ENCODE results near the gene ABR.
"Not testable (repeated sequence)": the region's sequence is repeated elsewhere in the genome, so short reads cannot be mapped to it uniquely, and the experiment has no call there.

The ABR gene

DNA sequence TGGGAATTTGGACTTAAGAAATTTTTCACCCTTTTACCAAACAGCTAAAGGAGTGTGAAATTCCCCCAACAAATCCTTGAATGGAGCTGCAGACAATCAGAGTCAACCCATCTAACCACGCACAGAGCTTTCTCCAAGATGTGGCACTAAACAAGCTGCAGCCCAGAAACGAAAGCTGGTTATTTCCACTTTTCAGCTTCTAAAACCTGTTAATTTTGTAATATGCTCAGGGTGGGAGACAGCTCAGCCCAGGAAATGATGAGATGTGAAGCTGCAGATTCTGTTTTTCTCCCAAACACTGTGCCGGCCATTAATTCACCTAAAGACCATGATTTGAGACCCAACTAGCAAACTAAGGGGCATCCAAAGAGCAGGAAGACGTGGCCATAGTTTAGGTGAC is 33.2 kb upstream of the ABR start:
- Mint-ChIP-seq H3K27ac (no peak overlapping the region), H3K27me3 (ENCODE audit: low read depth) (peaks cover 6% of the 10 kb centered on the region), H3K9me3 (no peaks in the 10 kb centered on the region), H3K4me3 (no peak overlapping the region), H3K4me1 (ENCODE audit: low read depth) (no peaks in the 10 kb centered on the region), H3K36me3 (ENCODE audit: low read depth) (no peaks in the 10 kb centered on the region)
- no peak for DNase-seq (ENCODE audit: low spot score)

- Mint-ChIP-seq H3K27me3 (ENCODE audit: low read depth) (peaks cover 6% of the 10 kb centered on the region), H3K9me3 (no peaks in the 10 kb centered on the region), H3K27ac (no peak overlapping the region), H3K36me3 (ENCODE audit: low read depth) (no peaks in the 10 kb centered on the region), H3K4me1 (ENCODE audit: low read depth) (peaks cover 3% of the 10 kb centered on the region), H3K4me3 (no peak overlapping the region)
- DNase-seq (ENCODE audit: low spot score) = no peak
These were observed 31.5 kb upstream of the ABR start for GRCh38 chr17:1211287-1211686.

DNA sequence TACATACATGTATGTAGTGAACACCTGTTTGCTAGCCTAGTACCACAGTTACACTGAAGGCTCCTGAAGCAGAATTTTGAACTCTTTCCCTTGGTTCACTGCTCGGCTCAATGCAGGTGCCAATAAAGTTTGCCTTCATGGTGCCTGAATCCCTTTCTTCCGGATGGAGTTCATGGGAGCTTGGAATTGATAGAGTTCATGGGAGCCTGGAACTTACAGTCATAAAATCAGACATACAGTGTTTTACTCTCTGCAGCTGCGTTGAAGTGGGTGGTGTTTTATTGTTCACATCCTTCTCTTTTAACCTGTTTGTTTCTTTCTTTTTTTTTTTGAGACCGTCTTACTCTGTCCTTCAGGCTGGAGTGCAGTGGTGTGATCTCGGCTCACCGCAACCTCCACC is 29.2 kb upstream of the ABR start:
- H3K27me3 Mint-ChIP-seq (ENCODE audit: low read depth) = peaks cover 6% of the 10 kb centered on the region
- H3K9me3 Mint-ChIP-seq = no peaks in the 10 kb centered on the region
- no peak overlapping the region for H3K4me3 Mint-ChIP-seq
- H3K36me3 Mint-ChIP-seq (ENCODE audit: low read depth) = no peaks in the 10 kb centered on the region
- no peak overlapping the region for H3K27ac Mint-ChIP-seq
- H3K4me1 Mint-ChIP-seq (ENCODE audit: low read depth) = peaks cover 3% of the 10 kb centered on the region
- DNase-seq (ENCODE audit: low spot score) = no peak

GRCh38 chr17:1206026-1206777 is 26.4 kb upstream of the ABR start:
- peaks cover 11% of the 10 kb centered on the region for H3K4me1 Mint-ChIP-seq (ENCODE audit: low read depth)
- H3K4me3 Mint-ChIP-seq = no peak overlapping the region
- H3K27ac Mint-ChIP-seq = no peak overlapping the region
- no peaks in the 10 kb centered on the region for H3K9me3 Mint-ChIP-seq
- H3K27me3 Mint-ChIP-seq (ENCODE audit: low read depth) = peaks cover 2% of the 10 kb centered on the region
- H3K36me3 Mint-ChIP-seq (ENCODE audit: low read depth) = no peaks in the 10 kb centered on the region
- no peak for DNase-seq (ENCODE audit: low spot score)

- peaks cover 27% of the 10 kb centered on the region for H3K4me1 Mint-ChIP-seq (ENCODE audit: low read depth)
- H3K27ac Mint-ChIP-seq = no peak overlapping the region
- no peak for DNase-seq (ENCODE audit: low spot score)
- H3K36me3 Mint-ChIP-seq (ENCODE audit: low read depth) = no peaks in the 10 kb centered on the region
- H3K27me3 Mint-ChIP-seq (ENCODE audit: low read depth) = no peaks in the 10 kb centered on the region
- H3K4me3 Mint-ChIP-seq = peak overlapping the region; percentile 32
- H3K9me3 Mint-ChIP-seq = no peaks in the 10 kb centered on the region
These were observed 24.1 kb upstream of the ABR start for GRCh38 chr17:1203967-1204291.

DNA sequence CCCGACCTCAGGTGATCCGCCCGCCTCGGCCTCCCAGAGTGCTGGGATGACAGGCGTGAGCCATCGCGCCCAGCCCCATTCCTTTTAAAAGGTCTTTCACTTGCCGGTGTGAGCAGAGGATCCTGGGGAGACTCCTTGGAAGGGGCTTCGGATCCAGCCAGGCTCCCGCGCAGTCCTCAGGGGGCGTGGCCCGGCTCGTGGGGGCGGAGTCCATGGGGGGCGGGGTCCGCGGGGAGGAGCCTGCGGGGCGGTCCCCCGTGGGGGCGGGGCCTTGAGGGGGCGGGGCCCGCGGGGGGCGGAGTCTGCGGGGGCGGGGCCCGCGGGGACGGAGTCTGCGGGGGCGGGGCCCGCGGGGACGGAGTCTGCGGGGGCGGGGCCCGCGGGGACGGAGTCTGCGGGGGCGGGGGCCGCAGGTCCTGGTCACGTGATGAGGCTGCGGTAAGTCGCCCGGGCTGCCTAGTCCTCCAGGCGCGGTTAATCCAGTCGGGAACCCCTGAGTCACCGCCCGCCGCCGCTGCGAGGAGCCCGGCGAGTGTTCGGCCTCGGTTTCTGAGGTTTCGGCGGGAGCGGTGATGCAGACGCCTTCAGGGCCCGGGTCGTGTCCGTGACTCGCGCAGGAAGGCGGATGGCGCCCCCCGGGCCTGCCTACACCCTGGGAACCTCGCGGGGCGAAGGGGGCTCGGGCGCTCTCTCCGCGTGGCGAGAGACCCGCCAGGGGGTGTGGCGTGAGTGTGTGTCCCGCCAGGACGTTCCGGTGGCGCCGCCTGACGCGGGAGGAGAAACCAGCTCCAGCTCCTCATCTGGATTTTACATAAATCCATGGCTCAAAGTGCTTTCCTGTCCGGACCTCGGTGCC is 23.6 kb upstream of the ABR start:
- no peaks in the 10 kb centered on the region for H3K9me3 Mint-ChIP-seq
- no peak overlapping the region for H3K4me3 Mint-ChIP-seq
- DNase-seq (ENCODE audit: low spot score) = peak; percentile 54
- H3K36me3 Mint-ChIP-seq (ENCODE audit: low read depth) = no peaks in the 10 kb centered on the region
- no peak overlapping the region for H3K27ac Mint-ChIP-seq
- peaks cover 28% of the 10 kb centered on the region for H3K4me1 Mint-ChIP-seq (ENCODE audit: low read depth)
- no peaks in the 10 kb centered on the region for H3K27me3 Mint-ChIP-seq (ENCODE audit: low read depth)

GRCh38 chr17:1202291-1202690 is 22.5 kb upstream of the ABR start:
- no peak overlapping the region for H3K27ac Mint-ChIP-seq
- no peaks in the 10 kb centered on the region for H3K36me3 Mint-ChIP-seq (ENCODE audit: low read depth)
- H3K9me3 Mint-ChIP-seq = no peaks in the 10 kb centered on the region
- no peak for DNase-seq (ENCODE audit: low spot score)
- H3K4me3 Mint-ChIP-seq = no peak overlapping the region
- peaks cover 38% of the 10 kb centered on the region for H3K4me1 Mint-ChIP-seq (ENCODE audit: low read depth)
- no peaks in the 10 kb centered on the region for H3K27me3 Mint-ChIP-seq (ENCODE audit: low read depth)

DNA sequence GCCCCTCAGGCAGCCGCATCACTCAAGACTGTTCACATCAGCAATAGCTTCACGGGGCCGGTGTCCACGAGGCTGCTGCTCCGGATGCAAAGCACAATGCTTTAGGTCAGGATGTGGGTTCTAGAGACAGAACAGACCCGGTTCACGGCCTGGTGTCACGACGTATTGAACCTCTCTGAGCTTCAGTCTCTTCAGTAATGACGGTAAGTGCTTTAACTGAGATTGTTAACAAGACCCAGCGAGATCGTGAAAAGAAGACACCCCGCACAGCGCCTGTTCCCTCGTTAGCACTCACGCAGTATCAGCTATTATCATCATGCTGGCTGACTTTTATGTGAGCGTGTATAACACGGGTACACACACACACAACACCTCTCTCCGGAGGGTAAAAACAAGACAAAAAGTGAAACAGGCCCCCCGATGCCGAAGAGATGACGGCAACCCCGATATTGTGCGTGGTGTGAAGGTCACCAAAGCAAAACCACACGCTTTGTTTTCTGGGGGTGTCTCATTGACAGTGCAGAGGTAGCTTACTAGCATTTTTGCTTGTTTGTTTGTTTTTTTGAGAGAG is 21.4 kb upstream of the ABR start:
- H3K27me3 Mint-ChIP-seq (ENCODE audit: low read depth) = no peaks in the 10 kb centered on the region
- no peaks in the 10 kb centered on the region for H3K9me3 Mint-ChIP-seq
- no peaks in the 10 kb centered on the region for H3K36me3 Mint-ChIP-seq (ENCODE audit: low read depth)
- H3K4me1 Mint-ChIP-seq (ENCODE audit: low read depth) = peaks cover 38% of the 10 kb centered on the region
- H3K27ac Mint-ChIP-seq = peak overlapping the region; percentile 73
- DNase-seq (ENCODE audit: low spot score) = peak; percentile 27
- peak overlapping the region; percentile 60 for H3K4me3 Mint-ChIP-seq

DNA sequence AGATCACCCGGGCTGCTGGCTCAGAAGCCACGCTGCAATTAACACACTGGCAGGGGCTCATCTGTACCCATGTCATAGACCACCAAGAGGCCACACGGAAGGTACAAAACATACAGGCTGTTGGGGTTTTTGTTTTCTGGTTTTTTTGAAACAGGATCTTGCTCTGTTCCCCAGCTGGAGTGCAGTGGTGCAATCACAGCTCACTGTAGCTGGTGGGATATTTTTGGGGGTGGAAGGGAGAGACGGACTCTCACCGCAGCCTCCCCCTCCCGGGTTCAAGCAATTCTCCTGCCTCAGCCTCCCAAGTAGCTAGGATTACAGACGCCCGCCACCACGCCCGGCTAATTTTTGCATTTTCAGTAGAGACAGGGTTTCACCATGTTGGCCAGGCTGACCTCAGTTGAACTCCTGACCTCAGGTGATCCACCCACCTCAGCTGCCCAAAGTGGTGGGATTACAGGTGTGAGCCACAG is 19.5 kb upstream of the ABR start:
- H3K27ac Mint-ChIP-seq = peak overlapping the region; percentile 26
- H3K9me3 Mint-ChIP-seq; H3K36me3 Mint-ChIP-seq (ENCODE audit: low read depth); DNase-seq (ENCODE audit: low spot score); H3K4me3 Mint-ChIP-seq; H3K27me3 Mint-ChIP-seq (ENCODE audit: low read depth): not testable (repeated sequence)
- peaks cover 38% of the 10 kb centered on the region for H3K4me1 Mint-ChIP-seq (ENCODE audit: low read depth)

- H3K27me3 Mint-ChIP-seq (ENCODE audit: low read depth) = peaks cover 3% of the 10 kb centered on the region
- no peaks in the 10 kb centered on the region for H3K9me3 Mint-ChIP-seq
- H3K4me3 Mint-ChIP-seq = peak overlapping the region; percentile 63
- DNase-seq (ENCODE audit: low spot score) = peak; percentile 53
- peak overlapping the region; percentile 83 for H3K27ac Mint-ChIP-seq
- peaks cover 42% of the 10 kb centered on the region for H3K4me1 Mint-ChIP-seq (ENCODE audit: low read depth)
- H3K36me3 Mint-ChIP-seq (ENCODE audit: low read depth) = no peaks in the 10 kb centered on the region
These were observed 18.2 kb upstream of the ABR start for GRCh38 chr17:1197781-1198490.

- peak overlapping the region; percentile 63 for H3K4me3 Mint-ChIP-seq
- H3K9me3 Mint-ChIP-seq = no peaks in the 10 kb centered on the region
- no peak for DNase-seq (ENCODE audit: low spot score)
- peaks cover 42% of the 10 kb centered on the region for H3K4me1 Mint-ChIP-seq (ENCODE audit: low read depth)
- no peaks in the 10 kb centered on the region for H3K36me3 Mint-ChIP-seq (ENCODE audit: low read depth)
- H3K27me3 Mint-ChIP-seq (ENCODE audit: low read depth) = peaks cover 3% of the 10 kb centered on the region
- H3K27ac Mint-ChIP-seq = peak overlapping the region; percentile 63
These were observed 17.6 kb upstream of the ABR start for GRCh38 chr17:1197379-1197778.

GRCh38 chr17:1196946-1197345 is 17.2 kb upstream of the ABR start:
- peaks cover 39% of the 10 kb centered on the region for H3K4me1 Mint-ChIP-seq (ENCODE audit: low read depth)

GRCh38 chr17:1192911-1193699 is 13.3 kb upstream of the ABR start:
- no peaks in the 10 kb centered on the region for H3K9me3 Mint-ChIP-seq
- no peak overlapping the region for H3K4me3 Mint-ChIP-seq
- no peak for DNase-seq (ENCODE audit: low spot score)
- H3K27me3 Mint-ChIP-seq (ENCODE audit: low read depth) = peaks cover 6% of the 10 kb centered on the region
- H3K36me3 Mint-ChIP-seq (ENCODE audit: low read depth) = no peaks in the 10 kb centered on the region
- peaks cover 14% of the 10 kb centered on the region for H3K4me1 Mint-ChIP-seq (ENCODE audit: low read depth)
- no peak overlapping the region for H3K27ac Mint-ChIP-seq

More at GRCh38 chr17:1196946-1197345, 17.2 kb upstream of the ABR start:
- Mint-ChIP-seq H3K9me3 (no peaks in the 10 kb centered on the region), H3K27me3 (ENCODE audit: low read depth) (peaks cover 3% of the 10 kb centered on the region), H3K4me3 (no peak overlapping the region), H3K27ac (no peak overlapping the region), H3K36me3 (ENCODE audit: low read depth) (no peaks in the 10 kb centered on the region)
- DNase-seq (ENCODE audit: low spot score) = no peak
